ENCODE data around the gene AHCYL2.
"Not testable (repeated sequence)": the region's sequence is repeated elsewhere in the genome, so short reads cannot be mapped to it uniquely, and the experiment has no call there.

AHCYL2 gene

DNA sequence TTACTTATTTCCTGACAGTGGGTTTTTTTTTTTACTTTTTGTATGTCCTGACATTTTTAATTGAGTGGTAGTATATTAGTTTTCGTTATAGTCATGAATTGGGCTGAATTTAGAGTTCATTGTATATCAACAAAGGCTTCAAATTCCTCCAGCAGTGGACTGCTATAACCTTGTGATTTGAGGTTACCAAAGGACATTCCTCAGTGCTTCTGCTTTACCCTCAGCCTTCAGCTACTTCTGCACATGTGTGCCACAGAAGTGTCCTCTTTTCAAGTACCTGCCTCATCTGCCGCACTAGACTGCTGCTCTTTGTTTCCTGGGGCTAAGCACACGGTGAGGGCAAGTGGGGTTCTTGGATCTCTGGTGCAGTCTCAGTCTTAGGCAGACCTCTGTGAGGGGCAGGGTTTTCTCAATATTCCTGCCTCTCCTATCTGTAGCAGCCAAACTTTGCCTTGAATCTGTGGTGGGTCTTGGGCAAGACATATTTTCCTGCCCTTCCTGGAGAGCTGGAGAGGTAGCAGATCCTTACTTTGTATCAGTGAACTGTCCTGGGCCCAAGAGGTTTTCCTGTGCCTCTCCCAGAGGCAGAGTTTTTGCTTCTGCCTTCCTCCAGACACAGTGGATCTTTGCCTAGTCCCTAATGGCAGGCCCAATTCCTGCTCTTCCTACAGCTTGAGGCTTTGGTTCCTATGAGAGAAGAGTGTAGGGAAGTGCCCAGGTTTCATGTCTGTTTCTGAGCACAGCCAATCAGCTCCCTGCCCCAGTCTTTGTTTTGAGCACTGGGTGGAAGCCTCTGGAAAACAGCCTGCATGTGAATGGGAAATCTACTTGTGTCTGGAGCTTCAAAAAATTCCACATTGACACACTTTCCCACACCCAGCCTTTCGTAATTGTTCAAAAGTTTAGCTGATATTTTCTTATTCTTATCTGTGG lies 170.4 kb downstream of the AHCYL2 start:
- no peak overlapping the region for H3K27ac ChIP-seq

GRCh38 chr7:129401228-129401966 lies 176.6 kb downstream of the AHCYL2 start:
- H3K4me3 ChIP-seq, result no peak overlapping the region
- no peak overlapping the region for H3K27ac ChIP-seq

More for the DNA sequence above, 170.4 kb downstream of the AHCYL2 start:
- H3K4me3 ChIP-seq, result no peak overlapping the region

- no peak overlapping the region for H3K27ac ChIP-seq
- no peak overlapping the region for H3K4me3 ChIP-seq
These were observed 177.4 kb downstream of the AHCYL2 start for GRCh38 chr7:129401967-129402860.

- Histone ChIP-seq H3K4me3 (no peak overlapping the region), H3K27ac (no peak overlapping the region)
These were observed 180.7 kb downstream of the AHCYL2 start for GRCh38 chr7:129405527-129405926.

DNA sequence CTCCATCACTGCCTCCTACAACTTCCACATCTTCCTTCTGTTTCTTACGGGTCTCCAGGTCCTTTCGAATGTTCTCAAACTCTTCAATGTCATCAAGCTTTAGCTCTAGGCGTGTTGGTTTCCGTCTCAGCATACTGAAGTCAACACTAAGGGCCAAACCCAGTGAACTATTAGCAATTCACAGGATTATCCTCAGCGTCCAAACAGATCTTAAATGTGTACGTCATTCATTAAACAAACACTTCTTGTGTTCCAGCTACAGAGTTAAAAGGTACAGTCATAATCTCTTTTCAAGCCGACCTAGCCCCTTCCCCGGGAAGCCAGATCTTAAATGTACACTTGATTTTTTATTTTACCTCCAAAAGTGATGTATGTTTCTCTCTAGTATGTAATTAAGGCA lies 185.4 kb downstream of the AHCYL2 start:
- H3K4me3 ChIP-seq, H3K27ac ChIP-seq: not testable (repeated sequence)

- Histone ChIP-seq H3K4me3 (no peak overlapping the region), H3K27ac (no peak overlapping the region)
These were observed 187.7 kb downstream of the AHCYL2 start for GRCh38 chr7:129412501-129412900.

- Histone ChIP-seq H3K4me3 (no peak overlapping the region), H3K27ac (no peak overlapping the region)
These were observed 192.2 kb downstream of the AHCYL2 start for GRCh38 chr7:129417073-129417472.

DNA sequence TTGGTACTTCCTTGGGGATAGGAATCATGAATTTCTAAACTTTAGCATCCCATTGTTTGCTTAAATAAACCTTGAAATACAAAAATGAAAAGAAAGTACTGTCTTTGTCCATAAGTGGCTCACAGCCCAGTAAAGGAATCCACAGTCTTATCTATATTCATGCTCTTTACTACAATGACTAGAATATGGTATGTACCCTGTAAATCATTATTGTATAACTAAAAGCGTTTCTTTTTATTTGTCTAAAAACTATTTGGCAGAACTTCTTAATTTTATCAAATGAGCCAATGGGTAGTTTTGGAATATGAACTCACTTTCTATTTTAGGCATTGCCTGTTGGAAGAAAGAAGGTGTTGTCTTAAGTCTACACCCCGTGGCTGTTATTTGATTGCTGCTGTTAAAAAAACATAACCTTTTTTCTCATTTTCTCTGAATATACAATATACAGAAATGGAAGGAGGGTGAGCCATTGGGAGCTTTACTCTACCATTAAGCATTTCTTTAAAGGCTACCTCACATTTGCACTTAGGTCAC lies 197.0 kb downstream of the AHCYL2 start:
- Histone ChIP-seq H3K4me3 (no peak overlapping the region), H3K27ac (no peak overlapping the region)

- H3K4me3 ChIP-seq, result no peak overlapping the region
- H3K27ac ChIP-seq, result no peak overlapping the region
These were observed 197.9 kb downstream of the AHCYL2 start for GRCh38 chr7:129422727-129423126.

- H3K4me3 ChIP-seq, result no peak overlapping the region
These were observed 199.0 kb downstream of the AHCYL2 start for GRCh38 chr7:129423700-129424410.

GRCh38 chr7:129426482-129426881 lies 201.7 kb downstream of the AHCYL2 start:
- Histone ChIP-seq H3K27ac (no peak overlapping the region), H3K4me3 (no peak overlapping the region)

More at GRCh38 chr7:129423700-129424410, 199.0 kb downstream of the AHCYL2 start:
- no peak overlapping the region for H3K27ac ChIP-seq

DNA sequence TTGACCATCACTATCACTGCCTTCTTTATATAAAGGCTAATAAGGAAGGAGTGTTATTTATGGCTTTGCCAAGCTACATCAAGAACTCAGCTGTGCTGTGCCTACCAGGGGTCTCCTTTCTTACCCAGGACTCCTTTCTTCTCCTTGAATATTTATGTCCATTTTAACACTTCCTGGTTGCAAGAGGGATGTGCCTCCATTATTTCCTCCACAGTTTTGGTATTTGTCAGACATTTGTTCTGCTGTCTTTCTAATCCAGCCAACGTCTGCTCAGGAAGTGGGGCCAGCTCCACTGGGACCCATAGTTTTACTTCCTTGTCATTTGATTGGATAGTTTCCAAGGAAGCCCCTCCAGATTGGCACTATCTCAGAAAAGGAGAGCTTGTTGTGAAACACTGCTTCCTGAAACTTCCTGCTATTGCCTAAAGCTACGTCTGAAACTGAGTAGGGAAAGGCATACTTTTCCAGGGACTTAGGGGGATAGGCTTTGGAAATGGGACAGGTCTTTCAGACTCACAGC lies 202.8 kb downstream of the AHCYL2 start:
- H3K4me3 ChIP-seq, result no peak overlapping the region
- H3K27ac ChIP-seq, result no peak overlapping the region

DNA sequence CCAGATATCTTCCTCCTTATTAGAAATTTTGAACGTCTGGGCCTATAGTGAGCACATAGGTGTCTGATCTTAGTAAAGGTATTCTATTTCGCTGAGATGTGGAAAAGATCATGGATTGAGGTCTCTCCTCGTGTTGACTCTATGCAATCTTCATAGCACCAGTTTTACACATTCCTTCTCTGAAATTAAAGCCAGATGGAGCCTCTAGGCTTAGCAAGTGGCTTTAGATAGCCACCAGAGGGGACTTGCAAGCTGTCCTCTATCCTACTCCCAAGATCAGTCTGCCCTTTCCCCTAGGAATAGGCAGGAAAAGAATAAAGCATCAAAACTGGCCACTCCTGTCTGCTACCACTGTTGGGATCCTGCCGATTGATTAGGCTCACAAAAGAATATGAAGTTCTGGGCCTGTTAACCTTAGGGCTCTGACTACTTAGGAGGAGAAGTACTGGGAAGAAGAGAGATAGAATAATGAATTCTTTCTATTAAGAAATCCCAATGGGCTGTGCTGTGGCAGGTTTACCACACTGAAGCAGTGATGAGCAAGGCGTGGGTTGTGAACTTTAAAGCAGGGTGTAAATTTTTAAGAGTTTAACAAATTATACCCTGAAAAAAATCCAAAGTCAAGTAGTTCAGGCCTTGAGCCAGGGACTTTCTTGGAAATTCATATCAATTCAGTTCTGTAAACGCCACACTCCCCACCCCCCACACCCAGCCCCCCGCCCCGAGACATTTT lies 207.2 kb downstream of the AHCYL2 start:
- Histone ChIP-seq H3K4me3 (no peak overlapping the region), H3K27ac (no peak overlapping the region)

- Histone ChIP-seq H3K27ac (peak within 1 kb of the TSS in 12 of 21 experiments; percentile 18 to 83 (median 48)), H3K4me3 (peak within 1 kb of the TSS; percentile 63 to 79 (median 72))
These were observed 209.2 kb downstream of the AHCYL2 start, which contains the start of gene STRIP2 for GRCh38 chr7:129433847-129434674. STRIP2 (plus strand) TSS chr7:129434432; CDS start chr7:129434473, 41 bp downstream.

GRCh38 chr7:129434675-129435318 lies 210.0 kb downstream of the AHCYL2 start:
- H3K27ac ChIP-seq, result peak overlapping the region in 12 of 21 experiments; percentile 18 to 83 (median 48)
- peak overlapping the region; percentile 63 to 79 (median 72) for H3K4me3 ChIP-seq

- no peak overlapping the region for H3K27ac ChIP-seq
- no peak overlapping the region for H3K4me3 ChIP-seq
These were observed 210.6 kb downstream of the AHCYL2 start for GRCh38 chr7:129435414-129435829.

All from skin epidermis (tissue), 12 donors.